Sigmoid colon (tissue), 7 donors: ENCODE results near the gene SBDS. TPM values are rescaled to one million over a fixed set of nuclear protein-coding genes. Genes with fewer than 3 reads are reported as not detected.
"Not testable (repeated sequence)": the region's sequence is repeated elsewhere in the genome, so short reads cannot be mapped to it uniquely, and the experiment has no call there.

Experiments
- DNase-seq: peaks from one replicate; pipeline ENCODE4 v3.0.0-alpha.2; 2019
- H3K27ac ChIP-seq, 4 donors: fragments of 200-600 bp; sonication (generic); one replicate each; pipeline ENCODE4 v1.5.1; 2016 to 2019; ENCODE audit warnings: mild to moderate bottlenecking in 1 of 4
- H3K27me3 ChIP-seq, 3 donors: fragments of 200-600 bp; sonication (generic); one replicate each; pipeline ENCODE4 v1.5.1; 2019; ENCODE audit warnings: mild to moderate bottlenecking in 1 of 3
- H3K36me3 ChIP-seq, 4 donors: fragments of 200-600 bp; sonication (generic); one replicate each; pipeline ENCODE4 v1.5.1; 2016 to 2019
- H3K4me1 ChIP-seq, 4 donors: fragments of 200-600 bp; sonication (generic); one replicate each; pipeline ENCODE4 v1.5.1; 2017 to 2019
- H3K4me3 ChIP-seq, 4 donors: fragments of 200-600 bp; sonication (generic); one replicate each; pipeline ENCODE4 v1.5.1; 2017 to 2019; ENCODE audit warnings: mild to moderate bottlenecking in 2 of 4, moderate library complexity in 1 of 4
- H3K9me3 ChIP-seq, 4 donors: fragments of 200-600 bp in 3 of 4; sonication (generic) in 3 of 4; one replicate each; pipeline versions ENCODE4 v1.5.1 to v1.6.1; 2013 to 2019
- CTCF ChIP-seq, 4 experiments: fragments of 450-650 bp in 3 of 4; fragments of 200-600 bp in 1 of 4; IDR thresholded peaks; one replicate each; pipeline ENCODE4 v1.5.1; 2016 to 2019; ENCODE audit warnings: antibody characterized with exemption in 4 of 4, mild to moderate bottlenecking in 3 of 4, moderate library complexity in 2 of 4
- EP300 ChIP-seq, 4 donors: sonication (generic); formaldehyde crosslinking; IDR thresholded peaks; one replicate each; pipeline ENCODE4 v1.6.1; 2017; ENCODE audit warnings: antibody characterized with exemption in 4 of 4
- POLR2A ChIP-seq, 2 donors: fragments of 450-650 bp; IDR thresholded peaks; one replicate each; pipeline ENCODE4 v1.6.1; 2016; ENCODE audit warnings: antibody characterized with exemption in 2 of 2, mild to moderate bottlenecking in 2 of 2, moderate library complexity in 2 of 2
- POLR2AphosphoS5 ChIP-seq, 4 donors: sonication (generic); formaldehyde crosslinking; IDR thresholded peaks; one replicate each; pipeline ENCODE4 v1.6.1; 2017; ENCODE audit warnings: antibody characterized with exemption in 4 of 4
- WGBS, 2 donors: extraction: QIAGEN DNeasy Blood & Tissue Kit; methylation state at CpG; one replicate each; pipeline ENCODE4 v1.1.7; 2013; 5-methylcytosine and 5-hydroxymethylcytosine counted together
- intact Hi-C: fragments of 100-400 bp; cut with DNase I; formaldehyde crosslinking; loops from one replicate; pipeline ENCODE4 v1.15.1; 2023
- polyA plus RNA-seq, 3 donors: library from polyadenylated mRNA; stranded (reverse); fragments of 200-250 nt; gene quantifications; one replicate each; pipeline ENCODE4 v1.2.3, GENCODE V29; 2013
- total RNA-seq, 4 donors: library from RNA; depleted of rRNA; stranded (reverse); fragments of >200 nt; gene quantifications; one replicate each; pipeline ENCODE4 v1.1.0, GENCODE V29; 2016
- donor health status: healthy with polysubstance abuse.
- donor health status: Bipolar disorder and iron deficiency.
- donor health status: healthy.

The SBDS gene
- total and polyA plus RNA-seq, 7 donors = 94.7 to 266 (median 187) TPM

GRCh38 chr7:66979013-66979412, 16.4 kb downstream of the SBDS start:
- DNase-seq, H3K9me3 ChIP-seq, H3K4me3 ChIP-seq, H3K27me3 ChIP-seq, H3K4me1 ChIP-seq, intact Hi-C loops, H3K27ac ChIP-seq, H3K36me3 ChIP-seq: not testable (repeated sequence)
- WGBS, 2 donors = 93 to 94% methylated on average over 2 of the region's 2 CpGs

GRCh38 chr7:66978312-66978711, 17.1 kb downstream of the SBDS start:
- H3K36me3 ChIP-seq, H3K4me3 ChIP-seq, H3K27ac ChIP-seq, DNase-seq, H3K4me1 ChIP-seq, H3K27me3 ChIP-seq, H3K9me3 ChIP-seq, intact Hi-C loops: not testable (repeated sequence)
- 85 to 92% methylated on average over 5 of the region's 5 CpGs for WGBS, 2 donors

GRCh38 chr7:66974986-66975590, 20.3 kb downstream of the SBDS start:
- no peak overlapping the region for H3K27ac ChIP-seq
- intact Hi-C loops = no loop called here
- peak; percentile 39 for DNase-seq
- no peaks in the 10 kb centered on the region for H3K4me1 ChIP-seq
- TF ChIP-seq EP300 (IDR thresholded peaks at IDR 0.05) = no peak
- no peak for TF ChIP-seq POLR2A (IDR thresholded peaks at IDR 0.05)
- no peak for TF ChIP-seq CTCF (IDR thresholded peaks at IDR 0.05)
- no peak for TF ChIP-seq POLR2AphosphoS5 (IDR thresholded peaks at IDR 0.05)
- H3K36me3 ChIP-seq = no peaks in the 10 kb centered on the region
- WGBS, 2 donors = 89 to 92% methylated on average over 15 of the region's 15 CpGs
- H3K4me3 ChIP-seq = no peak overlapping the region
- peaks cover 0 to 6% (median 0%) of the 10 kb centered on the region in 4 donors for H3K9me3 ChIP-seq
- H3K27me3 ChIP-seq = no peaks in the 10 kb centered on the region

- intact Hi-C loops = no loop called here
- no peak overlapping the region for H3K27ac ChIP-seq
Observed at GRCh38 chr7:66970310-66970709, 25.1 kb downstream of the SBDS start.

GRCh38 chr7:66969001-66969400, 26.4 kb downstream of the SBDS start:
- H3K36me3 ChIP-seq, H3K4me1 ChIP-seq, H3K27me3 ChIP-seq, H3K4me3 ChIP-seq, H3K27ac ChIP-seq, H3K9me3 ChIP-seq, intact Hi-C loops: not testable (repeated sequence)
- DNase-seq = peak; percentile 20
- WGBS, 2 donors = 85 to 98% methylated on average over 5 of the region's 5 CpGs

More at GRCh38 chr7:66970310-66970709, 25.1 kb downstream of the SBDS start:
- 32 to 69% methylated on average over 5 of the region's 5 CpGs for WGBS, 2 donors
- TF ChIP-seq EP300 (IDR thresholded peaks at IDR 0.05) = no peak
- TF ChIP-seq POLR2A (IDR thresholded peaks at IDR 0.05) = no peak
- no peak for TF ChIP-seq CTCF (IDR thresholded peaks at IDR 0.05)
- TF ChIP-seq POLR2AphosphoS5 (IDR thresholded peaks at IDR 0.05) = no peak
- no peaks in the 10 kb centered on the region for H3K9me3 ChIP-seq
- H3K27me3 ChIP-seq = no peaks in the 10 kb centered on the region
- no peak overlapping the region for H3K4me3 ChIP-seq
- no peaks in the 10 kb centered on the region for H3K36me3 ChIP-seq
- no peaks in the 10 kb centered on the region for H3K4me1 ChIP-seq
- peak; percentile 34 for DNase-seq

GRCh38 chr7:66967029-66967428, 28.4 kb downstream of the SBDS start:
- no peak for TF ChIP-seq EP300 (IDR thresholded peaks at IDR 0.05)
- no peak for TF ChIP-seq CTCF (IDR thresholded peaks at IDR 0.05)
- TF ChIP-seq POLR2A (IDR thresholded peaks at IDR 0.05) = no peak
- no peak for TF ChIP-seq POLR2AphosphoS5 (IDR thresholded peaks at IDR 0.05)
- no peaks in the 10 kb centered on the region for H3K36me3 ChIP-seq
- peak; percentile 50 for DNase-seq
- no peaks in the 10 kb centered on the region for H3K27me3 ChIP-seq
- no peak overlapping the region for H3K27ac ChIP-seq
- no peaks in the 10 kb centered on the region for H3K4me1 ChIP-seq
- intact Hi-C loops = no loop called here
- no peaks in the 10 kb centered on the region for H3K9me3 ChIP-seq
- 89 to 90% methylated on average over 6 of the region's 6 CpGs for WGBS, 2 donors
- no peak overlapping the region for H3K4me3 ChIP-seq
